ENCODE measurements around the gene PPM1K.

PPM1K gene

GRCh38 chr4:88216395-88216794 lies 68.0 kb downstream of the PPM1K start:
- no peak for DNase-seq

- no peak for DNase-seq
Measured at GRCh38 chr4:88215351-88215750, 69.0 kb downstream of the PPM1K start.

- no peak for DNase-seq
Measured at GRCh38 chr4:88212253-88212561, 72.2 kb downstream of the PPM1K start.

DNA sequence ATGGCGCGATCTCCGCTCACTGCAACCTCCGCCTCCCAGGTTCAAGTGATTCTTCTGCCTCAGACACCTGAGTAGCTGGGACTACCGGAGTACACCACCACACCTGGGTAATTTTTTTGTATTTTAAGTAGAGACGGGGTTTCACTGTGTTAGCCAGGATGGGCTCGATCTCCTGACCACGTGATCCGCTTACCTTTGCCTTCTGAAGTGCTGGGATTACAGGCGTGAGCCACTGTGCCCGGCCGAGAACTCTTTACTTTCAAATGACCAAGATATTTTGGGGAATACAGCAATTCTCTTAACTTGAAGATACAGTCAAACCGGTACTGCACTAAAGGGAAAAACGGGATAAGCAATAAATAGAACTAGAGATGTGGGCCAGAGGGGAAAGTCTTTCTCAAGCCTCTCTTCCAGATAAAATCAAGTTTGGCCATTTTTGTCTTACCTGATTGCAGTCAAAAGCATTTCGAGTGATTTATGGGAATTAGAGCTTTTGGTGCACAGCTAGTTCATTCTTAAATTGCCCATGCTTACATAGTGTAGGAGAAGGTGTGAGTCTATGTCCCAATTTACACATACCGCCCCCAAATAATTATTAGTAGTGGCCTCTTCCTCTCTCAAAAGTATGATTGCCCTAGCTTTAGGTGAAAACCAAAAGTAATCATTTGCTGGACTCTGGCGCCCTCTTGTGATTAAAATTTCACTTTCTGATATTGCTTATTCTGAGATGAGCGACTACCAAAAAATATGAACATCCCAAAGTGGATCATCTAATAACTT lies 72.7 kb downstream of the PPM1K start:
- no peak for DNase-seq

DNA sequence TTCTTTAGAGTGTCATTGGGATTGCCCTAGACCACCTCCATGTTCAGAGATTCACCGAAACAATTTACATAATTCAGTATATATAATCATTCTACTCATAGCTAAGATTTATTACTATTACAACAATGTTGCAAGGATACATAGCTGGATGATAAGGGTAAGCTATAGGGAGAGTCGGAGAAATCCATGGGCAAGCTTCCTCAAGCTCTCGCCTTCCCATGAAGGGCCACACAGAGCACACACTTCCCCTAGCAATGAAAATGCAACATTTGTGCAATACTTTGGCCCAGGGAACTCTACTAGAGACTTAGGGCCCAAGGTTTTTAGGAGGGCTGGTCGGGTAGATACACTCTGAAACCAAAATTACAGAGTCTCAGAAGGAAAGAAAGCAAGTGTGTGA lies 76.2 kb downstream of the PPM1K start:
- DNase-seq, result no peak

All from activated effector memory CD4-positive, alpha-beta T cell treated with anti-CD3 and anti-CD28 coated beads, Interleukin-2, amount 50 U/mL, for 16 hours (primary cell).